NCI-H526 (cell line): Measurements from ENCODE around the gene SDR9C7.

Experiments
- DNase-seq, 2 experiments: peaks; one replicate each; lab custom pipeline; 2025; lab: John Stamatoyannopoulos, UW

SDR9C7 gene

DNA sequence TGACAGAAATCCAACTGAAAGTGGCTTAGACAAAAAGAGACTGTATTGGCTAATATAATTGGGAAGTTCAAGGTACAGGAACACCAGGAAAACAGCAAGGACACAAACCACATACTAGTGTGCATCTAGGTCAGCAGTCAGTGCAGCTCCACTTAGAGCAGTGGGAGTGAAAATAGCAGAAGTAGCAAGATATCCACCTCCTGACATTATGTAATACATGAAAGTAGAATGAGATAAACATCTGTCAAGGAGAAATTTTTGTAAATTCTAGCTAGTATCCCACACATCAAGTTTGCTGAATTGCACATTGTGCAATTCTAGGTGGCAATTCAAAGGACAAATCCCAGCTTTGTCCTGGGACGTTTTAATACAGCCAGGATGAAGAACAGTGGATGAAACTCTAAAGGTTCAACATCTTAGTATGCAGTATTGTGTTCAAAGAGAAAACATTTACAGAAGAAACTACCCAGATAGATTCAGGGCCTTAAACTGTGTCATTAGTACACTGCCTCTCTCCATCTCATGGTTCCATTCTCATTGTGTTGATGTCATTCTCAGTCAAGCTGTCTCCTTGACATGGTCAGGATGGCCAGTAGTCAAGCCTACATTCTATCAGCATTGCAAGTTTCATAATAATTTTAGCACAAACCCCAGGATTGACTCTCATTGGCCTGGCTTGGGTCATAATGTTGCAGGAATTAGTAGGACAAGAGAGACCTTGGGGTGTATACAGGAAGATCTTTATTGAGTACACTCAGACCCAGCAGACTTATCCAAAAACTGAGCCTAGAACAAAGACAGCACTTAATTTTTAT, 56.8 kb downstream of the SDR9C7 start:
- DNase-seq = no peak

DNA sequence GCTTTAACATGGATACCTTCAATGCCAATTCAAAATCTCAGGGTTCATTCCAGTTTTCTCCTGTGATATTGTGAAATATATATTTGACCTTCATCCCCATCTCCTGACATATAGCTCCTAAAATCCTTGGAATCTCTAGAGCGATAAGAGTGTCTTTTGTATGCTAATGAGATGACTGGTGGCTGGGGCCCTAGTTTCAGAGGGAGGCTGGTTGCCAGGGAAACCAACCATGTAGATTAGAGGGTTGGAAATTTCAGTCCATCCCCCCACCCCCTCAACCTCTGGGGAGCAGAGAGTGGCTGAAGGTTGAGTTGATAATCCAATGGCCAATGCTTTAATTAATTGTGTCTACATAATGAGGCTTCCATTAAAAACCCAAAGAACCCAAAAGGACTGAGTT, 59.4 kb downstream of the SDR9C7 start:
- no peak for DNase-seq

DNA sequence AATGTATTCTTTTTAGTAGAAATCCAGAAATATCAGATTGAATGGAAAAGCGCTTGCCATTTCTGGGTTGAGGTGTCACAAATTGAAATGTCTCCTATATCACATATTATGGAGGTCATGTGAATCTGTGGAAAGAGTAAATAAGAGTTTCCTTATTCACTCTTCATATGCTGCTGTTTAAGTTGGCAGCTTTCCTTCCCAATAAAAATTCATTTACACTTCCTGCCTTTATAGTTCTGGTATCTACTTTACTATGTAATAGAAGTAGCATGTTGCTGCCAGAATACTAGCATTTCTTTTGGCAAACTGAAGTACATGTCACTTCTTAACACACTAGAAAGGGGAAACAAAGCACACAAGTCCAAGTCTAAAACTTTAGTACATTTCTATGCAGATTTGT, 60.8 kb downstream of the SDR9C7 start:
- no peak for DNase-seq
